GM21515 (cell line): ENCODE results near the gene AUTS2.

Source experiments
- ATAC-seq: cut with Tn5 transposase; IDR thresholded peaks from one replicate; pipeline ENCODE4 v1.9.1; 2021; ENCODE audit not compliant: unreplicated experiment

Gene AUTS2

GRCh38 chr7:69840248-69840647, 242.0 kb downstream of the AUTS2 start:
- no peak for ATAC-seq

DNA sequence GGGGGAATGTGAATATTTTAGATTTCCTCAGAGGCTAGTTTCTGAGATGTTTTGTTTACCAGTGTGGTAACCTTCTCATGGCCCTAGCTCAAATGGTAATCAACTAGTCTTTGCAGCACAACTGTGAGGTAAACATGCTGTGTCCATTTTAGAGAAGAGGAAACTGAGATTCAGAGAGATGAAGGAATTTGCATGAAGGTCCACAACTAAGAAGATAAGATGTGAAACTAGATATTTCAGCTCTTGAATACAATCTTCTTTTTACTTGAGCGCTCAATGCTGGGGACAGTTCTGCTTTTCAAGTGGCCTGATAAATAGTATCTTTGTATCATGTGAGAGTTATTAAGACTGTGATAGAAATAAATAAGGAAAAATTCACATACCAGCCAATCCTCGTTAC, 245.4 kb downstream of the AUTS2 start:
- ATAC-seq, result peak; percentile 62

DNA sequence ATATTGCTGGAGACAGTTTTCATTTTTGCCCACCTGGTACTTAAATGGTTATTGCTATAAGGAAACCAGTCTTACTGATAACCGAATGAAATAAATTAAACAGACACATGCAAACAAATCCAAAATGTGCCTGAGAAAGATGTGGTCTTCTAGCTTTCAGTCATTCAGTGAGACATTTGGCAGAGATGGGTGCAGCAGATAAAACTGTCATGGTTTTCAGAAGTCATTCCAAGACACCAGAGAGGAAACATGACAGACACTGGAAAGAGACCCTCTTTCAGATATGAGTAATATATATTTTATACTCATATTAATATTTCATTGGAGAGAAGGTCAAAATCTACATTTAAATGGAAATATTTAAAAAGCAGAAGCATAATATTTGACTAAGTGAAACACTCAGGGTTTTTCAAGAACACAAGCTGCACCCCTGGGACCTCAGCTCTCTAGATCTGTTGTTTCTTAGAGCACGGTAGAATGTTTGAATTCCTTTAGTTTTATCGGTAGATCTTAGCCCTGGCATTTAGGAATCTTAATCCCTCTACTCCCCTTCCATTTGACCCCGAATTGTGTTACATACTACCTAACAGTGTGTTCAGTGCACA, 246.1 kb downstream of the AUTS2 start:
- no peak for ATAC-seq

- ATAC-seq, result no peak
These were observed 247.6 kb downstream of the AUTS2 start for GRCh38 chr7:69845721-69846495.

- no peak for ATAC-seq
These were observed 249.8 kb downstream of the AUTS2 start for GRCh38 chr7:69847921-69848612.

GRCh38 chr7:69849268-69849667, 251.0 kb downstream of the AUTS2 start:
- ATAC-seq, result no peak

DNA sequence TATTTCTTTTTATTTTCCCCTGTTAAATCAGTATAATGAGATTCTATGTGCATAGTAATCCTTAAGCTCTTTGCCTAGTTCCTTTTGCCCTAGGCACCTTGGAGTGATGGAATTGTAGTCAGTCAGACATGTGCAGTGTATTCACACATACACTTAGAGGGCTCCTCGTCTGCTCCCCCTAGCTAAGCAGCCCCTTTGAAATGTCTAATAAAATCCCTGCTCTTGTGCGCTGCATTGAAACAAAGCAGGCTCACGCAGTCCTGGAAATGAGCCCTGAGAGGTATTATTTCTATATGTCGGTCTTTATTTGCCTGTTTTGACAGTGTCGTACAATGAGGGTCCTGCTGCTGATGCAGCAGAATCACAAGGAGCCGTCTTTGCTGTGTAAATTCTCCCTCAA, 258.7 kb downstream of the AUTS2 start:
- ATAC-seq, result no peak

GRCh38 chr7:69858471-69858870, 260.2 kb downstream of the AUTS2 start:
- ATAC-seq, result no peak

- no peak for ATAC-seq
These were observed 261.1 kb downstream of the AUTS2 start for GRCh38 chr7:69859342-69859741.

- no peak for ATAC-seq
These were observed 262.2 kb downstream of the AUTS2 start for GRCh38 chr7:69860486-69860885.

- ATAC-seq, result no peak
These were observed 262.8 kb downstream of the AUTS2 start for GRCh38 chr7:69860941-69861622.

- no peak for ATAC-seq
These were observed 264.3 kb downstream of the AUTS2 start for GRCh38 chr7:69862413-69863064.

DNA sequence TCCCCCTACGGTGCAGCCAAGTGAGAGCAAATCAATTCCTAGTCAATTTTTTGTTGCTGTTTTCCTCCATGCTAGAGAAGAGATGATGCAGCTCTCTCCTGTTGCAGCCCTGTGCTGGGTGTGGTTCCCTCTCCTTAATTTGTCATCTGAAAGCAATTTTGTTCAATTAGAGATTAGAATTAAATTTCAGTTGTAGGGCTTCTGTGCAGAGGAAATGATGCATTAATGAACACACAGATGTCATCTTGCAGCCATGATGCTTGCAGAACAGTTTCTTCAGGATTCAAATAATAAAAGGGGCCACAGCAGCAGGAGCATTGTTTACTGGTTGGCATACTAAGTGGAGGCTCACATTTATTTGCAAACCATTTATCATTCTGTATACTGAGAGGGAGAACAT, 266.0 kb downstream of the AUTS2 start:
- ATAC-seq, result no peak

GRCh38 chr7:69864822-69865221, 266.5 kb downstream of the AUTS2 start:
- no peak for ATAC-seq

- ATAC-seq, result no peak
These were observed 270.6 kb downstream of the AUTS2 start for GRCh38 chr7:69868921-69869320.

DNA sequence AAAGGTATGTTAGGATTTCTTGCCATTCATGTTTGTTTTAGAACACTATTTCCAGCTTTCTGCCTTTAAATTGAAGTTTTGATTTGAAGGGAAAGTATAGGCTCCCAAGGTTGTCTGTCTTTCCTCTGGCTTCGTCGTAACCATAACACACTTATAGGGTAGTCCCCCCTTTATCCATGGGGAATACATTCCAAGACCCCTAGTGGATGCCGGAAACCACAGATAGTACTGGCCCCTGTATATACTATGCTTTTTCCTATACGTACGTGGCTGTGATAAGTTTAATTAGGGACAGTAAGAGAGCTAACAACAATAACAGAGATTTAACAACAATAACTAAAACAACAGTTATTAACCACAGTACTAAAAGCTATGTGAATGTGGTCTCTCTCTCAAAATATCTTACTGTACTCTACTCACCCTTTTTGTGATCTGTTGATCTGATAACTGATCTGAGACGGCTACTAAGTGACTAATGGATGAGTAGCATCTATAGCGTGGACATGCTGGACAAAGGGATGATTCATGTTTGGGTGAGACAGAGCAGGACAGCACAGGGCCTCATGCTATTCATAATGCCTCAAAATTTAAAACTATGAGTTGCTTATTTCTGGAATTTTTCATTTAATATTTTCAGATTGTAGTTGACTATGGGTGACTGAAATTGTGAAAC, 273.1 kb downstream of the AUTS2 start:
- no peak for ATAC-seq

GRCh38 chr7:69871886-69872569, 273.8 kb downstream of the AUTS2 start:
- ATAC-seq, result no peak

DNA sequence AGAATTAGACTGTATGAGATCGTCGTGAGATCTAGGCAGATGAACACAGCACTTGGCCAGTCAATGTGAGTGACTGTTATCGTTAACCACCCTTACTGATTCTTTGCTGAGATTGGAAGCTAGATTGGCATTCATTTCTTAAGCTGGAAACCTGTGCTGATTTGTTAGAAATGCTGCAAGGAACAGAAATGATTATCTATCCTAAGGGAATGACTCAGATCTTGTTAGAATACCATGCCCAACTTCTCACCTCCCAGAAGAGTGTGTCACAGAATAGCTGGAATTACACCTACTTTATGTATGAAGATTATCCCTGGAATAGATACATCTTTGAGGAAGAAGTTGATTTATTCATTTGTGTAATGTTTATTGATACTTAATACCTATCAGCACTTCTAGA, 275.2 kb downstream of the AUTS2 start:
- no peak for ATAC-seq

GRCh38 chr7:69878015-69878414, 279.7 kb downstream of the AUTS2 start:
- ATAC-seq, result no peak

DNA sequence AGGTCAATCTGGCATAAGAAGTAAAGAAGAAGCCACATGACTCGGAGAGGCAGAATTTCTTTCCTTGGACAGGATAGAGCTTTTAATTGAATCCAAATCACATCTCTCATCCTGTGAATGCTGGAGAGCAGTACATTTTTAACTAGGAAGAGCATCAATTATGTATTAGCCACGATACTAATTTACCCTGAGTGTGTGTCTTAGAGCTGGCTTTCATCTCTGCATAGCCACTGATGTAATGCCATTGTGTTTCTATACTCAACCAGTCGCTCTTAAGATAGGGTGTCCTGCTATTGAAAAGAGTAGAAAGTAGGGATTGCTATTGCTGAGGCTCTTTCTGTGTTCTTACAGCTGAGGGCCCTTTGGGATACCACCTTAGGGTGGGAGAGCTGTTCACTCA, 280.3 kb downstream of the AUTS2 start:
- no peak for ATAC-seq
